ENCODE results near the gene BTBD19. TPM values are rescaled to one million over a fixed set of nuclear protein-coding genes. Genes with fewer than 3 reads are reported as not detected.

The BTBD19 gene
- total RNA-seq, 6 experiments from 2014 or later, result 12.2 to 21.4 (median 13.9) TPM

DNA sequence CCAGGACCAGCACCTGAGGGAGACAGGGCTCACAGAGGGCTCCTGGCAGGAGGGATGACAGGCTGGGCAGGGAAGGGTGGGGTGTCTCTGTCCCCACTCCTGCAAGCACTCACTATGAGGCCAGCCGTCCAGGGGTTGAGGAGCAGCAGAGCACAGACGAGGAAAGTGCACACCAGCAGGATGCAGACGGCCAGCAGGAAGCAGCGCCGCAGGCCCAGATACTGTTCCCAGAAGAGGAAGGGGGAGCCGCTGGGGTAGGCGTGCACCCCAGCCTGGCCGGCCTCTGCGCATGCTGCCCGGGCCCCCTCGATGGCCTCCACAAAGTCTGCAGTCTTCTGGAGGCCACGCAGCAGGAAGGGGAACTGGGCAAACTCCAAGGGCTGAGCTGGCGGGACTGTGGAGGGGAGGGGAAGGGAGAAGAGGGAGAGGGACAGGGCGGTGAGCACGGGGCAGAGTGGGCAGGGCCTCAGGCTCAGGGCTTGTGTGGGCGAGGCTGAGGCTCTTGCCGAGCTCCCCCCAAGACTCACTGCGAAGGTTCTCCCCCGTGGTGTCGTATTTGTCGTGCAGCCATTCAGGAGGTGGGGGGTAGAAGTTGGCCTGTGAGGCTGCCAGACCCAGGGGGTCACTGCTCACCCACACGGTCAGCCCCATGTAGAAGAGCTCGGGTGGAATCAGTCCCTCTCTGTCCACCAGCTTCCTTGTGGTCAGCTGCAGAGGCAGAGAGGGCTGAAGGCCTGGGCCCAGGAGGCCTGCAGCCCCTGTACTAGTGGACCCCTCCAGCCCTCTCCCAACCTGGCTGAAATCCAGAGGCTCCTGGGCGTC, 18.3 kb downstream of the BTBD19 start:
- peaks cover 5% of the 10 kb centered on the region; the same call in 1 of the 2 replicates for H3K9me3 Mint-ChIP-seq
- no peak for DNase-seq
- peaks cover 5% of the 10 kb centered on the region for H3K27me3 Mint-ChIP-seq (ENCODE audit: insufficient read depth)
- no peak for TF ChIP-seq CTCF (IDR thresholded peaks at IDR 0.05)
- H3K4me1 Mint-ChIP-seq (ENCODE audit: low read depth), result no peaks in the 10 kb centered on the region
- no peak overlapping the region for H3K4me3 Mint-ChIP-seq
- no peak overlapping the region for H3K27ac Mint-ChIP-seq
- H3K36me3 Mint-ChIP-seq (ENCODE audit: low read depth), result no peaks in the 10 kb centered on the region

DNA sequence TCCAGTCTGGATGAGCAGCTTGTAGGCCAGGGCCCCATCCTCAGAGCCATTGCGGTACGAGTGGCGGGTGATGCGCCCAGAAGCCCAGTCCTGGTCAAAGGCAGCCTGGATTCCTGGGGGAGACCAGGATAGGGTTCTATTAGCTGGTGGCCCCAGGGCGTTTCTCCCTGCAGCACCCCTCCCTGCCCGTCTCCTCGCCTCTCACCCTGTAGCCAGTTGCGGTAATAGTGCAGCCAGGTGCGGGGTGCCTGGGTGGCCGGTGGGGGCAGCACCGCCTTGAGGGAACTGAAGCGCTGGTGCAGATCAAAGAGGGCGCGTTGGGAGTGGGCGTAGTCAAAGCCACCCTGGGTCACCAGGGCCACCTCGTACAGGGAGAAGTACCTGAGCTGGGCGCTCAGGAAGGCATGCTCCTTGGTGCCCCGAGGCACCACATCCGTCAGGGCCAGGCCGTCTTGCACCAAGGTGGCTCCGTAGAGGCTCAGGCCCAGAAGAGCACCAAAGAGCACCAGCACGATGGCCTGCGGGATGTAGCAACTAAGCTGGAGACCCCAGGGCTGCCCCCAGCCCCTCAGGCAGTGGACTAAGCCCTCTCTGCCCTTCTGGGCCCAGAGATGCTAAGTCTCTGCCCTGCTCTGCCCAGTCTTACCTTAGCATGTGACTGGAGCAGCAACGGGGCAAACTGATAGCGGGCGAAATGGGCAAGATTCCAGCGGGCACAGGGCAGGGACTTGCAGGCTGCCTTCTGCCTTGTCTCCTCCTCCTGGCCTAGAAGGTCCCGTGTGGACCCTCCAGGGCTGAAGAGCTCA, 19.1 kb downstream of the BTBD19 start:
- DNase-seq, result no peak
- H3K27ac Mint-ChIP-seq, result no peak overlapping the region
- no peak overlapping the region for H3K4me3 Mint-ChIP-seq
- H3K4me1 Mint-ChIP-seq (ENCODE audit: low read depth), result no peaks in the 10 kb centered on the region
- no peak for TF ChIP-seq CTCF (IDR thresholded peaks at IDR 0.05)
- peaks cover 5% of the 10 kb centered on the region; the same call in 1 of the 2 replicates for H3K9me3 Mint-ChIP-seq
- peaks cover 5% of the 10 kb centered on the region for H3K27me3 Mint-ChIP-seq (ENCODE audit: insufficient read depth)
- no peaks in the 10 kb centered on the region for H3K36me3 Mint-ChIP-seq (ENCODE audit: low read depth)

DNA sequence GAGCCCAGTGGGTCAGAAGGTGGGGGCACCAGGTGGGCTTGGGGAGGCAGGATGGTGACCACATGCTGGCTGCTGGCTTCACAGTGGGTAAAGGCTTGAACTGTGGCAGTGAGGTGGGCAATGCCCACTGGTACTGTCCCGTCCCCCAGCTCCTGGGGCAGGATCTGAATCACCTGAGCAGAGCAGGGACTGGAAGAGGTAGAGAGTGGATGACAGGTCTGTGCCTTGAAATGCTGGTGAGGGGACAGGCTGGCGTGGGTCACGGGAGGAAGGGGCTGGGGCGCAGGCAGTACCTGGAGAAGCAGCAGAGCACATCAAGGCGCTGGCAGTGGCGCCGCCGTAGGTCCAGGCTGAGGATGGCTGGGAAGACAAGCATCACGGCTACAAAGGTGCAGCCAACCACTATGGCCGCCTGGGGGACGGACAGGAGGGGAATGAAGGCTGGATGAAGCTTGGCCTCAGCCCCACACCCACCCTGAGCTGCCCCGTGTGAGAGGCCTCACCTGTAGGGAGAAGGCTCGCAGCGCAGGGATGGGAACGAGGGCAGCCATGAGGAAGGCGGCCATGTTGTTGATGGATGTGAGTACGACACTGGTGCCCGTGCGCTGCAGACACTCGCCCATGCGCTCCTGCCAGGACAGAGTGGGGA, 19.8 kb downstream of the BTBD19 start:
- Mint-ChIP-seq H3K4me1 (ENCODE audit: low read depth) (no peaks in the 10 kb centered on the region), H3K27me3 (ENCODE audit: insufficient read depth) (peaks cover 2% of the 10 kb centered on the region), H3K4me3 (no peak overlapping the region), H3K27ac (no peak overlapping the region), H3K36me3 (ENCODE audit: low read depth) (no peaks in the 10 kb centered on the region), H3K9me3 (peaks cover 5% of the 10 kb centered on the region; the same call in 1 of the 2 replicates)
- TF ChIP-seq CTCF (IDR thresholded peaks at IDR 0.05), result no peak
- no peak for DNase-seq

GRCh38 chr1:44828841-44829440, 20.6 kb downstream of the BTBD19 start:
- Mint-ChIP-seq H3K36me3 (ENCODE audit: low read depth) (no peaks in the 10 kb centered on the region), H3K4me3 (no peak overlapping the region), H3K27me3 (ENCODE audit: insufficient read depth) (peaks cover 2% of the 10 kb centered on the region), H3K9me3 (peaks cover 5% of the 10 kb centered on the region; the same call in 1 of the 2 replicates), H3K4me1 (ENCODE audit: low read depth) (no peaks in the 10 kb centered on the region), H3K27ac (no peak overlapping the region)
- DNase-seq, result no peak
- TF ChIP-seq CTCF (IDR thresholded peaks at IDR 0.05), result no peak
